GM12801 (cell line): Measurements from ENCODE around the gene NRG3.

Experiments used
- TF ChIP-seq, protein P1 (sequence below): IDR thresholded peaks from one replicate; pipeline ENCODE4 v1.5.1; 2011; ENCODE audit warnings: control low read depth; ENCODE audit not compliant: insufficient read length; ENCODE audit errors: extremely low read depth

Gene NRG3

DNA sequence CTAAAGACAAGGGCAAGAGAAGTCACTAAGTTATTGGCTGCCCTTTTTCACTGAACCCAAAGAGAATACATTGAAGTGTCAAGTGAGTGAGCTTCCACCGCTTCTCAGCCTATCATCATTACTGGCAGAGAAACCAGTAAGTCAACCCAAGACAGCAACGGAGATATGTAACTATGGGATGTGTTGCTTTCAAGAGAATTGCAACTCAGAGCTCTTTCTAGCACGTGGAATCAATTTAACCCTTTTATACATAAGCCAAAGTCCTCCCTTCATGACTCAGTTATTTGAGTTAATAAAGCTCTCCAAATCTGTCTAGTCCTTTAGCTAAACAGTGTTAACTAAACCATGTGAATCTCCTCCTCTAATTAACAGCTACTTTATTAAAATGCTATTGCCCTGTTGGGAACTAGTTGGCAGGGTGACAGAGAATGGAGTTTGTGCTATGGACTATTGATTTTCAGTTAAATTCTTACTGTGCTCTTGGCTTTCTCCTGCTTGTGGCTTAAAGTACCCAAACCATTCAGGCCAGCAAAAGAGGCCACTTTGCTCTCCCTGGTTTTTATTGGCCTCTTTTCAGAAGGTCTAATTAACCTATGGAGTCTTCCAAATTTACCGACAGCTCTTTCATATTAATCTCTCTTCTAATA is 287.7 kb downstream of the NRG3 start:
- TF ChIP-seq, protein P1, sequence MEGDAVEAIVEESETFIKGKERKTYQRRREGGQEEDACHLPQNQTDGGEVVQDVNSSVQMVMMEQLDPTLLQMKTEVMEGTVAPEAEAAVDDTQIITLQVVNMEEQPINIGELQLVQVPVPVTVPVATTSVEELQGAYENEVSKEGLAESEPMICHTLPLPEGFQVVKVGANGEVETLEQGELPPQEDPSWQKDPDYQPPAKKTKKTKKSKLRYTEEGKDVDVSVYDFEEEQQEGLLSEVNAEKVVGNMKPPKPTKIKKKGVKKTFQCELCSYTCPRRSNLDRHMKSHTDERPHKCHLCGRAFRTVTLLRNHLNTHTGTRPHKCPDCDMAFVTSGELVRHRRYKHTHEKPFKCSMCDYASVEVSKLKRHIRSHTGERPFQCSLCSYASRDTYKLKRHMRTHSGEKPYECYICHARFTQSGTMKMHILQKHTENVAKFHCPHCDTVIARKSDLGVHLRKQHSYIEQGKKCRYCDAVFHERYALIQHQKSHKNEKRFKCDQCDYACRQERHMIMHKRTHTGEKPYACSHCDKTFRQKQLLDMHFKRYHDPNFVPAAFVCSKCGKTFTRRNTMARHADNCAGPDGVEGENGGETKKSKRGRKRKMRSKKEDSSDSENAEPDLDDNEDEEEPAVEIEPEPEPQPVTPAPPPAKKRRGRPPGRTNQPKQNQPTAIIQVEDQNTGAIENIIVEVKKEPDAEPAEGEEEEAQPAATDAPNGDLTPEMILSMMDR: no peak

DNA sequence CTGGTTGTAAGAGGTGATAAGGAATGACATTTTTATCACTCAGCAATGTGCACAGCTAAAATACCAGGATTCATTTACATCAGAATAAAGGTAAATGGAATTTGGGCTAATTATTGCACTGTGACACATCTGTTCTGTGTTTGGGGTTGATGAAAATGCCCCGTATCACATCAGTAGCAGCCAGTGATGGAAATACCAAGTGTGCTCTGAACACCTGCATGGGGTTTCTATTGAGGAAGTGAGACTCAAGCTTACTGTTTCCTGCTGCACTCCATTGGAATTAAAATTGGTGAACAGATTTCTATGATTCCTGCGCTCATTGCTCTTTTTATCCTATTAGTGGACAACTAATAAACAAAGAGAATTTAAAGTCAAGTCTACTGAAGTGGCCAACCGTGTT is 296.9 kb downstream of the NRG3 start:
- TF ChIP-seq, protein P1: no peak

DNA sequence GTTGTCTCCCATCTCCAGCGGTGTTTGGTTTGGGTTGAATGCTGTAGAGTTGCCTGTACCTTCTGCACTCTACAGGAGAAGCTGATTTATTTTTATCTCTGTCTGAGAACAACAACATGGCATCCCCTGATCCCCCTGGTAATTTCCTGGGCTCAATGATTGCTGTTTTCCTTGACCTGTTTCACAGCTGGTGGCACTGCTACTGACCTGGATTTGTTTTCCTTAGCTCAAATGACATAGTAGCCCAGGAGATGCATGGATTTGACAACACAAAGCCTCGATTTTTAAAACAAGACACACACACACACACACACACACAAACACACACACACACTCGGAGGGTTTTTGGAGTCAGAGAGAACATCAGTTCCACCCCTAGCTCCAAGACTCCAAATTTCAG is 301.6 kb downstream of the NRG3 start:
- TF ChIP-seq, protein P1: no peak

DNA sequence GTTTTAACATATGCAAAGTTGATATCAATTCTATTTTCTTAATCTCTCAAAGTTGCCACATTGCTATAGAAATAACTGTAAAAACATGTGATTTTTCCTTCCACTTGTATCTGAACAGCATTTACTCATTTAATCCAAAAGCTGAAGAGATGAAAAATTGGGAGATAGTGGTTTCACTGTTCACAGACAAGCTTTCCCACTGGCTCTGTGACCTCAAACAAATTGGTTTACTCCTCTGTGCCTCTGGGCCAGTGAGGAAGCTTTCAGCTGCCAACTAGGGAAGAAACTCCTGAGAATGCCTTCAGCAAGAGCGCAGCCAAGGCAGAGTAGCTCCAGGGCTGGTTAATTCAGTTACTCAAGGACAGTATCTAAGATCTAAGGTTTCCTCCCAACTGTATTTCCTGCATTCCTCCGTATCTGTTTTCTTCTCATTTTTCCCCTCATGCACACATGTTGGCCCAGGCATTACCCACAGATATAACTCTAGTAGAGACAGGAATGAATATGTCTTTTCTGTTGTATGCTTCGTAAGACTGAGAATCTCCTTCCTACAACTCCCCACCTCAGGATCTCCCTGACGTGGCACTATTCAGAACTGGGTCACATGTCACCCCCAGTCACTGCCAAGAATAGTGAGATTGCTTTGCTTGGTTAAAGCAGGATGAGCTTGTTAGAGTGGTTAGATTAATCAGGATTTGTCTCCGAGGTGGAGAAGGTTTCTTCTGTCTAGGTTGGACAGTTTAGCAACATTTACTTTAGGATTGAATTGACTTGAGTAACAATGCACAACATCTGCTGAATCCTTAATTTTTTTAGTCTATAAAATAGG is 315.7 kb downstream of the NRG3 start:
- TF ChIP-seq, protein P1: no peak

DNA sequence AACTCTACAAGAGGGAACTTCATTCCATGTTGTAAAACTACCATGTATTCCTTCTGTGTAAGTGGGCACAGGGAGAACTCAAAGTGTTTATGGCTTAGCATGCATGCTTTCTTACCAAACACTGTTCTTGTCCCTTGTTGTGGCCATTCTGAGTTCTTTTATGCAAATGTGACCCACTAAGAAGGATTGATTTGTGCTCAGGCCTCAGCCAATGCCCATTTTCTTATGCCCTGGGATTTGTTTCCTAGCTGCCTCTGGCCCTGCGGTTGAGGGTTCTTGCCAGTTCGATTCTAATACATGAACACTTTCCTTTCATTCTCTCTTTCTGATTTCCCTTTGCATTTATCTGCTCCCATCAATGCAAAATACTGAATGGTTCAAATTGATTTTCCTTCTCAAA is 316.7 kb downstream of the NRG3 start:
- TF ChIP-seq, protein P1: no peak

DNA sequence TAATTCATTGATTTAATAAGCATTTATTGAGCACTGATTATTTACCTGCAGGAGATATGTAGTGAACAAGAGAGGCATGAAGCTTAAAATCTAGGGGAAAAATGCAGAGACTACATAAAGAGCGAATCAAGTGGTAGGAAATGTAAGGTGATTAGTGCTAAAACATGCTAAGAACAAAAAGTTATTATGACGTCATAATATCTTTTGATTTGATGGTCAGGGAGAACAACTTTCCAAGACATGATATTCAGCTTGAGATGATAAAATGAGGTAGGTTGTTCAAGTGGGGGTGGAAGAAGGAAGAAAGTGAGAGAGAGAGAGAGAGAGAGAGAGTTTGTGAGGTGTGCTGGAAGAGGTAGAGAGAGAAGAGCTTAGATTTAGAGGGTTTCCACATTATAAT is 317.7 kb downstream of the NRG3 start:
- TF ChIP-seq, protein P1: no peak

DNA sequence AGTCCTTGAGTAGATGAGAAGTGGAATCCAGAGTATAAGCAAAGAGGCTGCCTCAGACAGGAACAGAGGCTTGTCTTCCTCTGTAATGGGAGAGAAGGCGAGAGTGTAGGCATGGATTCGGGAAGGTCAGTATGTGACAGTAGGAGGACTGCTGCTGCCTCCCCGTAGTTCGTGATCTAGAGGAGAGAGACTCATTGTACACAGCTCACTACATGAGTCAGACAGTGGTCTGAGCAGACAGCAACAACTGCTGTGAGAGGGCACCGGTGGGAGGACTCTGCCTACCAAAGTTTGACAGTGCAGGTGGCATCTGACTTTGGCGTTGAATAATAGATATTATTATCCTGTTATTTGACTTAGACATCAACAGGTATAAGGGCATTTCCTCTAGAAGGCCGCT is 319.4 kb downstream of the NRG3 start:
- TF ChIP-seq, protein P1: no peak
